MM.1S (cell line): ENCODE results near the gene ELOVL2.

Experiments
- DNase-seq: peaks from one replicate; pipeline ENCODE4 v3.0.0-alpha.2; 2015
- H2AFZ ChIP-seq: fragments of 300-600 bp; sonication (generic); 2 replicates; pipeline ENCODE4 v1.6.0; 2016; ENCODE audit warnings: antibody characterized with exemption, low read length
- H3F3A ChIP-seq: fragments of 300-600 bp; sonication (generic); 2 replicates; pipeline ENCODE4 v1.6.1; 2016; ENCODE audit warnings: mild to moderate bottlenecking, antibody characterized with exemption, low read length, moderate library complexity, mixed read lengths; ENCODE audit not compliant: insufficient read depth
- H3K27ac ChIP-seq: fragments of 300-600 bp; sonication (generic); 2 replicates; pipeline ENCODE4 v1.5.1; 2016; ENCODE audit warnings: mild to moderate bottlenecking, low read length
- H3K27me3 ChIP-seq: fragments of 300-600 bp; sonication (generic); replicated peaks from 2 replicates; pipeline ENCODE4 v1.6.0; 2016; ENCODE audit warnings: low read length; ENCODE audit not compliant: insufficient read depth
- H3K36me3 ChIP-seq: fragments of 300-600 bp; sonication (generic); replicated peaks from 2 replicates; pipeline ENCODE4 v1.6.1; 2016; ENCODE audit warnings: mild to moderate bottlenecking, low read length, mixed read lengths; ENCODE audit not compliant: insufficient read depth
- H3K4me1 ChIP-seq: fragments of 300-600 bp; sonication (generic); 2 replicates; pipeline ENCODE4 v1.6.1; 2016; ENCODE audit warnings: low read length, mixed read lengths
- H3K4me2 ChIP-seq: fragments of 300-600 bp; sonication (generic); 2 replicates; pipeline ENCODE4 v1.6.0; 2016; ENCODE audit warnings: low read depth, low read length
- H3K4me3 ChIP-seq: fragments of 300-600 bp; sonication (generic); 2 replicates; pipeline ENCODE4 v1.5.1; 2016; ENCODE audit warnings: low read length, mixed read lengths
- H3K79me2 ChIP-seq: fragments of 300-600 bp; sonication (generic); 2 replicates; pipeline ENCODE4 v1.6.1; 2016; ENCODE audit warnings: mixed run types, low read length, mixed read lengths
- H3K9ac ChIP-seq: fragments of 300-600 bp; sonication (generic); 2 replicates; pipeline ENCODE4 v1.6.1; 2016; ENCODE audit warnings: low read length, mixed read lengths
- H3K9me2 ChIP-seq: fragments of 300-600 bp; sonication (generic); replicated peaks from 2 replicates; pipeline ENCODE4 v1.6.1; 2016; ENCODE audit warnings: mild to moderate bottlenecking, low read length, mixed read lengths; ENCODE audit not compliant: insufficient read depth
- H3K9me3 ChIP-seq: fragments of 300-600 bp; sonication (generic); replicated peaks from 2 replicates; pipeline ENCODE4 v1.6.1; 2016; ENCODE audit warnings: mild to moderate bottlenecking, low read length, mixed read lengths; ENCODE audit not compliant: insufficient read depth
- H4K20me1 ChIP-seq: fragments of 300-600 bp; sonication (generic); 2 replicates; pipeline ENCODE4 v1.6.1; 2016; ENCODE audit warnings: mild to moderate bottlenecking, low read length, moderate library complexity, mixed read lengths; ENCODE audit not compliant: insufficient read depth
- CTCF ChIP-seq: fragments of 300-600 bp; sonication (generic); IDR thresholded peaks from 2 replicates; pipeline ENCODE4 v1.5.1; 2016; ENCODE audit warnings: antibody characterized with exemption, low read length, mixed read lengths
- EZH2 ChIP-seq: fragments of 300-600 bp; sonication (generic); optimal IDR thresholded peaks from 2 replicates; pipeline ENCODE3; 2017; ENCODE audit warnings: low read depth, mild to moderate bottlenecking, antibody characterized with exemption, low read length, mixed read lengths
- EZH2phosphoT487 ChIP-seq: fragments of 300-600 bp; sonication (generic); IDR thresholded peaks from 2 replicates; pipeline ENCODE4 v1.6.1; 2018; ENCODE audit warnings: antibody characterized with exemption, low read length

The ELOVL2 gene

GRCh38 chr6:11083491-11083890 lies 39.4 kb upstream of the ELOVL2 start:
- no peak for DNase-seq

GRCh38 chr6:11080296-11080695 lies 36.2 kb upstream of the ELOVL2 start:
- Histone ChIP-seq H3K79me2 (no peaks in the 10 kb centered on the region), H3K27me3 (no peaks in the 10 kb centered on the region), H3K9ac (no peak overlapping the region), H2AFZ (no peak overlapping the region), H3K9me2 (no peaks in the 10 kb centered on the region), H3K9me3 (no peaks in the 10 kb centered on the region), H4K20me1 (no peaks in the 10 kb centered on the region), H3K4me2 (no peak overlapping the region), H3K36me3 (no peaks in the 10 kb centered on the region), H3K4me1 (no peaks in the 10 kb centered on the region), H3F3A (no peaks in the 10 kb centered on the region), H3K27ac (no peak overlapping the region), H3K4me3 (no peak overlapping the region)
- no peak for DNase-seq
- TF ChIP-seq EZH2phosphoT487 (no peak), EZH2 (no peak), CTCF (no peak)

More at GRCh38 chr6:11083491-11083890, 39.4 kb upstream of the ELOVL2 start:
- TF ChIP-seq EZH2phosphoT487 (no peak), EZH2 (no peak), CTCF (no peak)
- no peaks in the 10 kb centered on the region for H3K79me2 ChIP-seq
- H3K4me2 ChIP-seq: no peak overlapping the region
- no peak overlapping the region for H3K4me3 ChIP-seq
- no peaks in the 10 kb centered on the region for H3K9me2 ChIP-seq
- no peaks in the 10 kb centered on the region for H3F3A ChIP-seq
- H3K9me3 ChIP-seq: no peaks in the 10 kb centered on the region
- H3K27me3 ChIP-seq: no peaks in the 10 kb centered on the region
- no peaks in the 10 kb centered on the region for H4K20me1 ChIP-seq
- no peak overlapping the region for H2AFZ ChIP-seq
- no peak overlapping the region for H3K9ac ChIP-seq
- H3K36me3 ChIP-seq: no peaks in the 10 kb centered on the region
- H3K4me1 ChIP-seq: no peaks in the 10 kb centered on the region
- H3K27ac ChIP-seq: no peak overlapping the region

GRCh38 chr6:11078266-11078665 lies 34.2 kb upstream of the ELOVL2 start:
- Histone ChIP-seq H3K4me3 (no peak overlapping the region), H3K4me2 (no peak overlapping the region), H3K9me3 (no peaks in the 10 kb centered on the region), H3K9ac (no peak overlapping the region), H4K20me1 (no peaks in the 10 kb centered on the region), H3K36me3 (no peaks in the 10 kb centered on the region), H3K79me2 (no peaks in the 10 kb centered on the region), H3K27me3 (no peaks in the 10 kb centered on the region), H3K9me2 (no peaks in the 10 kb centered on the region), H3F3A (no peaks in the 10 kb centered on the region), H2AFZ (no peak overlapping the region), H3K27ac (no peak overlapping the region), H3K4me1 (no peaks in the 10 kb centered on the region)
- no peak for TF ChIP-seq CTCF
- no peak for TF ChIP-seq EZH2phosphoT487
- no peak for TF ChIP-seq EZH2
- no peak for DNase-seq
